NCI-H2107 (cell line): Measurements from ENCODE around the gene WFIKKN1.
"Not testable (repeated sequence)": the region's sequence is repeated elsewhere in the genome, so short reads cannot be mapped to it uniquely, and the experiment has no call there.

Experiments
- DNase-seq: peaks from one replicate; lab custom pipeline; 2025; lab: John Stamatoyannopoulos, UW

The WFIKKN1 gene

DNA sequence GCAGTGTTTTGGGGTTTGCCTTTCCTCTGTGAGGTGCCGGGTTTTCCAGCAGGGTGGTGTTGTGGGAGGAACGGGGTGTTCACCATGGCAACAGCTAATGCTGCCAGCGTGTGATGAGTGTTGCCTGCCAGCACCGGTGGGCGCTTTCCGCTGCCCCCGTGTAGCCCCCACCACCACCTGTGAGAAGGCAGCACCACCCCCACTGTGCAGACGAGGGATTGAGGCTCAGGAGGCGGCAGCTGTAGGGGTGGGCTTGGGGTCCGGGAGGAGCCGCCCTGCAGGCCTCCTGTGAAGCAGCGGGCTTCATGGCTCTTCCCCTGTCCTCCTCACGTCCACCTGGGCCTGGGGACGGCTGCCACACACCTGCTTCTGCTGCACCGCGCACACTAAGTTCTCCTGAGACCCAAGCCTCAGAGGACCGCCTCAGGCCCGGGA is 35.7 kb upstream of the WFIKKN1 start:
- no peak for DNase-seq

DNA sequence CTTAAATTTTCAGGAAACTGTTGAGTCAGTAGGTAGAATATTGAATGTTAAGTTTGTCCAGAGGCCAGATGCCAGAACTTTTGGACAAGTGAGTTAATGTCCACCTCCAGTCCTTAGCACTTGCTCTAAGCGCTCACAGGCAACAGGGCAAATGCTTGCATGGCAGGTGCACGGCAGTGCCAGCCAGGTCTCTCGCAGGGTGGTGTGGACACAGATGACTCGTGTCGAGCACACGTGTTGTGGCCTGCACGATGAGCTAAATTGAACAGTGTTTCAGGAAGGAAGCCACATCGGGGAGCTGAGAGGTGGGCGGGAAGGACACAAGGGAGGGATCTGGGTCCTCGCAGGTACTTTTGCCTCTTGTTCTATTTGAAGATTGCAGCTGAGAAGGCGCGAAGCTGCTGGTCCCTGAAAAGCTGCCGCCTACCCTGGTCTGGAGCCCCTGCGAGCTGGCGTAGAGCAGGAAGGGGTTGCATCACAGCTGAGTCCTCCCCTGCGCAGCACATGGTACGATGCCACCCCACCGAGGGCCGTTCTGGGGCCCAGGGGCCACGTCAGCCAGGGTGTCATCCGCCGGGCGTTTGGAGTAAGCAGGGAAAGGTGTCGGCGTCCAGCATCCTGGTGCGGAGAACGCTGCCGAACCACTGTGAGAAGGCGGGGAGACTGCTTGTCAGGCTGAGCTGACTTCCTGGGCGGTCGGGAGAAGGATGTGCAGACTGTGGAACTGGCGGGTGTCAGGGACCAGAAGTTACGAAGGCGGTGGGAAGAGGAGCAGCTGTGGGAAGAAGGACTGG is 34.6 kb upstream of the WFIKKN1 start:
- no peak for DNase-seq

DNA sequence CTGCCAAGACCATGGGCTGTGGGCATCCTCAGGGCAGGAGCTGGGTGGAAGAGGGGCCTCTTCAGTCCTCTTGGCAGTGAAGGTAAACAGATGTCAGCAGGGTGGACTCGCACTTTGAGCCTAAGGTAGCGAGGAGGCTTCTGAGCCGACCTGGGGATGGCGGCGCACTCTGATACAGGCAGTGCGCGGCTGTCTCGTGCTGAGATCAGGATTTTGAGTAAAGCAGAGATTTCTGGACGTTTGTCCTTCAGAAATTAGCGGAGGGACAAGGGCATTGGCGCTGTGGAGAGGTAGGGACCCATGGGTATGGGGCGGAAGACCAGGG is 34.1 kb upstream of the WFIKKN1 start:
- DNase-seq: no peak

DNA sequence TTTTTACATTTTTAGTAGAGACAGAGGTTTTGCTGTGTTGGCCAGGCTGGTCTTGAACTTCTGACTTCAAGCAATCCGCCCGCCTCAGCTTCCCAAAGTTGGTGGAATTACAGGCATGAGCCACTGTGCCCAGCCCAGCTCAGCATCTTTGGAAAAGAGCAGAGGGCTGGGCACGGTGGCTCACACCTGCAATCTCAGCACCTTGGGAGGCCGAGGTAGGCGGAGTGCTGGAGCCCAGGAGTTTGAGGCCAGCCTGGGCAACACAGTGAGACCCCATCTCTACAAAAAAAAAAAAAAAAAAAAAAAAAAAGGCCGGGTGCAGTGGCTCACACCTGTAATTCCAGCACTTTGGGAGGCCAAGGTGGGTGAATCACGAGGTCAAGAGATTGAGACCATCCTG is 33.1 kb upstream of the WFIKKN1 start:
- DNase-seq: not testable (repeated sequence)

DNA sequence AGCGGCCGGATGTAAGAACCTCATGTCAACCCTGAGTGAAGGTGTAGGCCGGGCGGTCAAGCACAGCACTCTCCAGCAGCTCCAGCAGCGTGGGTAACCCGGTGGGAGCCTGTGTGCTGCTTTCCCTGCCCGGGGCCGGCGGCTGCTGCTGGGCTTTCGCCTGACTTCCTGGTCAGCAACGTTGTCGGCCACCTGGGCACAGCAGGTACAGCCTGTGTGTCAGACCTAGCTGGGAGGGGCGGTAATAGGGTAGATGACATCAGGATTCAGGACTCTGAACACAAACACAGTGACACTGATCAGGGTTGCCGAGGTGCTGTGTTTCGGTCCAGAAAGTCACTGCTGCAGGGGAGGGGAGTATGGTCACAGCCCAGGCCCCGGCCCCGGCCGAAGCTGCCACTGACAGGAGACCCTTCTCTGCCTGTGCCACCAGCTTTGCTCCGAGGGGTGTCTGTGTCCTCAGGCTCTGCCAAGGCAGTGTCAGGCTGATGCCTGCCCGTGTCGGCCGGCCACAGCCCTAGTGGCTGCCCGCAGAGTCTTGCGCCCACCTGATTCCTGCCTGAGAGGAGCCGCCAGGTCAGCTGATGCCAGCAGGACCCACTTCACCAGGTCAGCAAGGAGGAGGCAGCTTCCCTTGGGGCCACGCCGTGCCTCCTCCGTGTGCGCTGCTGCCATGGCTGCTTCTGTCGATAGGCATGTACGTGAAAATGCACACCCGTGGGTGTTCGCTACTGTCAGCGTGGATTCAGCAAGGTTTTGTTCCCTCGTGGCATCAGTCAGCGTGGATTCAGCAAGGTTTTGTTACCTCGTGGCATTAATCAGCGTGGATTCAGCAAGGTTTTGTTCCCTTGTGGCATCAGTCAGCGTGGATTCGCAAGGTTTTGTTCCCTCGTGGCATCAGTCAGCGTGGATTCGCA is 31.7 kb upstream of the WFIKKN1 start:
- no peak for DNase-seq

DNA sequence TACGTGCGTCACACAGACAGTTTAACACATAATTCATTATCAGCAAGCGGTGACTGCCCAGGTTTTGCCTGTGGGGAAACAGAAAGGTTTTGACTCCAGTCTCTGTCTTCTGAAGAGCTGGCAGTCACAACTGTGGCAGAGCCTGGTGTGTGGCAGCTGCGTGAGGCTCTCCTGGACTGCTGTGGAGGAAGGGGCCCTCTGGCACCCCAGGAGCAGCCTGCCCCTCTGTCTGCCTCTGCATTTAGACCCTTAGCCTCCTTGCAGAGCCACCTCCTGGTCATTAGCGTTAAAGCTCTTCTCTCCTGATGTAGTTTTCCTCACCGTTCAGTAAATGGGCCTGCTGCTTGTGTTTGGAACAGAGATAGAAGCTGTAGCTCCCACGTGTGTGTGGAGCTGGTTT is 30.0 kb upstream of the WFIKKN1 start:
- DNase-seq: no peak

DNA sequence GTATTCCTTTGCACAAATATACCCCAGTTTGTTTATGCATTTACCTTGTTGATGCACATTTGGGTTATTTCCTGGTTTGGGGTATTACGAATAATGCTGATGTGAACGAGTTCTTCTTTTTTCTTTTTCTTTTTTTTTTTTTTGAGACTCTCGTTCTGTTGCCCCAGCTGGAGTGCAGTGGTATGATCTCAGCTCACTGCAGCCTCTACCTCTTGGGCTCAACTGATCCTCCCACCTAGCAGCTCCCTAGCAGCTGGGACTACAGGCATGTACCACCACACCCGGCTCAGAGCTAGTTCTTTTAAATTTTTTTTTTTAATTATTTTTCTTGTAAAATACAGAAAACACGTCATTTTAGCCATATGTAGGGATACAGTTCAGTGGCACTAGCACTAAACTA is 26.9 kb upstream of the WFIKKN1 start:
- DNase-seq: no peak

DNA sequence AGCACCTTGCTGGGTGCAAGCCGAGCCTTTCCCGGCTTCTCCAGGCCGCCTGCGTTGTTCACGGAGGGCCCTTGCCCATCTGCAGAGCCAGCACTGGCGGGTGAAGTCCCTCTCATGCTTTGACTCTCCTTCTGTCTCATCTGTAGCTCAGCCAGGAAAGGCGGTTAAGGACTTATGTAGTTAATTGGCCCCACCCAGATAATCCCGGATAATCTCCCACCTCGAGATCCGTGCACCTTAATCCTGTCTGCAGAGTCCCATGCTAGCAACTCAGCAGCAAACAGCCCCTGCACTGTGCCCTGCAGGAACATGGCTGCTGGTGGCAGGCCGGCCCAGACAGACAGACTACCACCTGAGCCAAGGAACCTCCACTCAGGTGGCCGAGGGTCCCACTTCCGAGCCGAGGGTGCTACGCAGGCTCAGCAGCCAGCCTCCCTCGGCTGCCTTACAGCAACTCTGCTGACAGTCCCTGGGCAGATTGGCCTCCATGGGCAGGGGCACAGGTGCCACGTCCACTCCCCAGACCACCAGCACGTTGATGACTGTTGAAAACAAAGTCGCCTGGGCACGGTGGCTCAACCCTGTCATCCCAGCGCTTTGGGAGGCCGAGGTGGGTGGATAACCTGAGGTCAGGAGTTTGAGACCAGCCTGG is 24.0 kb upstream of the WFIKKN1 start:
- no peak for DNase-seq

DNA sequence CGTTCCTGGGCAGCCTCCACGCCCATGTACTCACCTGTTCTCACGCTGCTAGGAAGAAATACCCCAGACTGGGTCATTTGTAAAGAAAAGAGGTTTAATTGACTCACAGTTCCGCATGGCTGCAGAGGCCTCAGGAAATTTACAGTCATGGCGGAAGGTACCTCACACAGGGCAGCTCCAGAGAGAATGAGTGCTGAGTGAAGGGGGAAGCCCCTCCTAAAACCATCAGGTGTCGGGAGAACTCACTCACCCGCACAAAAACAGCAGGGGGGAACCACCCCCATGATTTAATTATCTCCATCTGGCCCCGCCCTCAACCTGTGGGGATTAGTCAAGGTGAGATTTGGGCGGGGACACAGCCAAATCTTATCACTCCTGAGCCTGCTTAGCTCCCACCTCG is 22.8 kb upstream of the WFIKKN1 start:
- no peak for DNase-seq

DNA sequence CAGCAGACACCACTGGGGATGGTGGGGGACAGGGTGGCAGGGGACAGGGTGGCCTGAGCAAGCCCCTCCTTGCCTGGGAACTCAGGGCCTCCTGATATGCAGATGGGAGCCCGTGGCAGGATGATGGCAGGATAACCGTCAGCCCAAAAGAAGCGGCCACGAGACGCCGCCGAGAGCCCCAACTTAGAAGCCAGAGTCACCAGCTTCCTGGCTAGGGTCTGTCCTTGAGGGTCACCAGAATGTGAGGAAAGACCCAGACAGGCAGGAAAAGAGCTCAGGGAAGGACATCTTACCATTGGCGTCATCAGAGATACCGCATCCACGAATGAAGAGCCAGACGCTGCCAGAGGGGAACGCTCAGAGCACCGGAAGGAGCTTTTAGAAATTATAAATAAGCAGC is 21.5 kb upstream of the WFIKKN1 start:
- no peak for DNase-seq

DNA sequence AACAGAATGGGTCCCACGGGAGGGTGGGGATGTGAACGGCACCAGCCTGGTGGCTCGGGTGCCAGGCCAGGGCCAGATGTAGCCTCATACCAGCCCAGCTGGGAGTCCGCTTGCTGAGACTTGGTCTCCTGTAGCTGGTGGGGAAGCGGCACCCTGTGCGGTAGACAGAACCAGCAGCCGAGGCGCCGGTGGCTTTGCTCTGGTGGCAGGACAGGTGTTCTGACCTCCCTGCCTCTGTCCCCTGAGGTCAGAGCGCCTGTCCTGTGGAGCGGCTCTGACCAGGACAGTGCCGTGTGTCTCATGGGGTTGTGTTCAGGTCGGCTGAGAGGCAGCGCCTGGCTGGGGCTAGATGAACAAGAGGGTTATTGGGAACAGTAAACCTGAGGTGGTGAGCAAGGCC is 20.8 kb upstream of the WFIKKN1 start:
- no peak for DNase-seq

DNA sequence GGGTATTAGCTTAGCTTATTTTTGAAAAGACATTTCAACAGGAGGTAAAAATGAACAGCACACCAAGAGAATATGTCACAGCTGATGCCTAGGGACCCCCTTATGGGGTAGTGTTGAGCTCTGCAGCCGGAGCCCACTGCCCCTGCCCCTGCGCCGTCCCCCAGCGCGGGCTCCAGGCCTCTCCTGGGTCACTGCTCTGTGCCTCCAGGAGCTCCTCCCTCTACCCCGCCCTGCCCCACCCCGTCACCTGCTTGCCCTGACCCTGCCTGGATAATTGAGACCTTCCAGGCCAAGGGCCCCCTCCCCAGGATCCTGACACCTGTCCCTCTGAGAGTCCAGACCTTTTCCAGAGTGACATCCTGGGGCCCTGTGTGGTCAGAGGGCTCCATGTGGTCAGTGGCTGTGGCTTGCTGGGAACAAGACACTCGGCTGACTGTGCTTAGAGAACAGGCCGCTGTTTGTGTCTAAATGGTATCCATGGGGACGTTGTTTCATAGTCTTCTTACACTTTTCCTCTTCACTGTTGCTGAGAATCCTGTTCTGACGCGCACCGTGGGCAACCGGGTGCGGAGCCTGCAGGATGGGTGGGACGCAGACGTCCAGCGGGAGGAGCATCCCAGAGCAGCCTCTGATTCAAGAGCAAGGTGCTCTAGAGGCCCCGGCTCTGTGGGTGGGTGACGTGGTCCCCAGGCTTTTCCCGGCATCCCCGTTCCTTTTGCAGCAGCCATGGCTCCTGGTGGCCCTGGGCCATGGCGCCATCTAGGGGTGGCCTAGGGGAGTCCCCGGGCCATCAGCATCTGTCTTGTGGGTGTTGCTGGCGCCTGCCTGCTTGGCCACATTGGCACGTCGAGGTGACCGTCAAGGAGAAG is 20.0 kb upstream of the WFIKKN1 start:
- DNase-seq: no peak

DNA sequence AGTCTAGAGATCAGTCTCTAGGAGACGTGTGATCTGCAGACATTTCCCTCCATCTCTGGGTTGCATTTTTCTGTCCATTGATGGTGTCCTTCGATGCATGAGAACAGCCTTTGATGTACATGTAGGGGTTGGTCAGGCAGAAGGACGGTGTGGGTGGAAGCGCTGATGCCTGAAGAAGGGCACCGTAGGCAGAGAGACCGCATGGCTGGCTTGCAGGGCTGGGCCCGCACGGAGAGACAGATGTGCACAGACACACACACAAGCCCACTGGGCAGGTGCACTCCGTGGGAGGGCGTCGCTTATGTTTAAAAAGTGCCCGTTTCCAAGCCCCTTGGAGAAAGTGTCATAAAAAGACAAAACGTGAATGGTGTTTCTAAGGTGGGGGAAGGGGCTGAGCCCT is 15.7 kb upstream of the WFIKKN1 start:
- DNase-seq: no peak

DNA sequence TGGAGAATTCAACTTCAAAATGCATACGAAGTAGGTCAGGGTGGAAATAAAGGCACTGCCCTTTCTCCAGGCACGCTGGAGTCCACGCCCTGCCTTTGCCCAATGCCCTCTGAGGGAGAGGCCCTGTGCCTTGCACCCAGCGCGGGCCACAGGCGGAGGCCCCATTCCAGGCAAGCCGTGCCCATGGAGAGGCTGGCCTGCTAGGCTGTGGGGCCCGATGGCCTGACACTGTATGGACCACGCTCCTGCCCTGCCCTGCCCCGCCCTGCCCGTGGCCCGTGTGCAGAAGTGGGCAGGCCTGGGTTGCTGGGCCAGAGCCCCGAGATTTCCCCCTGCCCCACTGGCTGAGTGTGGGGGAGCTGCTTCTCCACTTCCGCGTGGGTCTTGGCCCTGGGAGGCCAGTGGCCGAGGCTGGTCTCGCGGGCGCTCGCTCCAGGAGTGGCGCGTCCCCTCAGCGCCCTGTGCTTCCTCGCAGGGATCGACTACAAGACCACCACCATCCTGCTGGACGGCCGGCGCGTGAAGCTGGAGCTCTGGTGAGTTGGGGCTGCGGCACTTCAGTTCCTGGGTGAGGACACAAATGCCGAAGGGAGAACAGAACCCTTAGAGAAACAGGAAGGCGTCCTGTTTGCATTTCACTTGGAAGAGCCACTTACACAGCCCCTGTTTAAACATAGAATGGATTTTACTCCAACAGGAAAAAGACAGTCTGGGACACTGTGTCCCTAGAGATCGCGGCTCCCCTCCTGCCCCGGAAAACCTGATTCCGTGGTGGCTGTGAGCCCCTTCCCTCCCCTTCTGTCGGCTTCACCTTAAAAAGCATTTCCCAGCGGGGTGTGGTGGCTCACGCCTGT is 13.8 kb upstream of the WFIKKN1 start:
- DNase-seq: no peak

DNA sequence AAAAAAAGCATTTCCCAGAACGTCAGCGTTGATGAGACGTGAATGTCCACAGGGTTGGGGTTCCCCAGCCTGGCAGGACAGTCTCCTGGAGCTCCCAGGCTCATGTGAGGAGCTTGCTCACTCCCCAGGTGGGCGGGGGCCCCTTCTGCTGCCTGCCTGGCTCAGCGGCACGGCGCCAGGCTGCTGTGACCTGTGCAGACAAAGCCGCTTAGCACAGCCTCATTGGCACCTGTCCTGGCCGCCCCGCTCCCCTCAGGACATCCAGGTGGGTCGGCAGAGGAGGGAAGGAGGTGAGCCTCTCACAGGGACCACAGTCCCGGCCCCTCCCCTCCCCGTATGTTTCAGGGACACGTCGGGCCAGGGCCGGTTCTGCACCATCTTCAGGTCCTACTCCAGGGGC is 12.9 kb upstream of the WFIKKN1 start:
- no peak for DNase-seq

DNA sequence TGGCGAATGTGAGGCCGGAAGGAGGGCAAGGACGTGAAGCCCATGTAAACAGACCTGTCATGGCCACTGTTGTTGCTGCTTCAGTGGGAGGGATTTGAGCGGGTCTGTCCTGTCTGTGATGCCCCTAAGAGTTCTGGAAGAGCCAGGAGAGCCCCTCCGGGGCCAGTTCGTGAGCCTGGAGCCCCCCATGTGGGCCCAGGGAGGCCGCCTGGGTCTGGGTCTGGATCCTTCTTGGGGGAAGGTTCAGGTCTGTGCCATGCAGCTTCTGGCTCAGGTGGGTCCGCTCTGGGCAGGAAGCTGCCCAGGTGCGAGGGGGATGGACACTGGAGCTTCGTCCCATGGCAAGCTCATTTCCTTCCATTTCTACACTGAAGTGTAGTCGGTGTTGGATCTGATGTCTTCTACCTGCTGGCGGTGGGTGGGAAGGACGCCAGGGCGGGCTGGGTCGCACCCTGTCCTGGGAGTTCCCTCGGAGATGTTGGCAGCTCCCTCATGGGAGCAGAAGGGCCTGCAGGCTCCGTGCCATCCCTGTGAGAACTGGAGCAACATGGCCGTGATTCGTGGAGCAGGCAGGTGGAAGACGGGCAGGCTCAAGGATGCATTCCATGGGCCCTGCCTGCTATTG is 11.2 kb upstream of the WFIKKN1 start:
- no peak for DNase-seq

DNA sequence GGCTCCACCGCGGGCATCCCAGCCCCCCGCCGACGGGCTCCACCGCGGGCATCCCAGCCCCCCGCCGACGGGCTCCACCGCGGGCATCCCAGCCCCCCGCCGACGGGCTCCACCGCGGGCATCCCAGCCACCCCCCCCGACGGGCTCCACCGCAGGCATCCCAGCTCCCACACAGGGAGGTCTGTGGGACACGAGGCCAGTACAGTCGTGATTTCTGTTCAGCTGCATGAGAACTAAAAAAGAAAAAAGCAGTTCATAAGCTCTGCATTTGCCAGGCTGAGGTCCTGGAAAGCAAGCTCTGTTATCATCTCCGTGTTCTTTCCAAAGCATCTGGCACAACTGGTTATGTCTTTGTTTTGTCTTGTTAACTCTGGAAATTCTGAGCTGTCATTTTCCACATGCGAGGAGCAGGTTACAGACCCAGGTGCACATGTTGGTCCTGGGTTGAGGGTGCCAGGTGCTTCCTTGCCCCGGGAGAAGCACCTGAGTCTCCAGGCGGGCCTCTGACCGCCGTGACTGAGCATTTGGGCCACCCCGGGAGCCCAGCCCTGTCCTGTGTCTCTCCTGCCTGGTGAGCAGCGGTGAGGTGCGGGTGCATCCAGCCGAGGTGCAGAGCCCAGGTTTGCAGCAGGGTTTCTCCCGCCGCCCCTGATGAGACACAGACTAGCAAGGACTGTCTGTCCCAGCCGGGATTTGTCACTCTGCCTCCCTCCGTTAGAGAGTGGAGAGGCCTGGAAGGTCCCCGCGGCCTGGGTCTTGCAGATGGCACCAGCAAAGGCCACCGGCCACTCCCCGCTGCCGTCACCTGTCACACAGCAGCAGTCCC is 9.9 kb upstream of the WFIKKN1 start:
- no peak for DNase-seq

DNA sequence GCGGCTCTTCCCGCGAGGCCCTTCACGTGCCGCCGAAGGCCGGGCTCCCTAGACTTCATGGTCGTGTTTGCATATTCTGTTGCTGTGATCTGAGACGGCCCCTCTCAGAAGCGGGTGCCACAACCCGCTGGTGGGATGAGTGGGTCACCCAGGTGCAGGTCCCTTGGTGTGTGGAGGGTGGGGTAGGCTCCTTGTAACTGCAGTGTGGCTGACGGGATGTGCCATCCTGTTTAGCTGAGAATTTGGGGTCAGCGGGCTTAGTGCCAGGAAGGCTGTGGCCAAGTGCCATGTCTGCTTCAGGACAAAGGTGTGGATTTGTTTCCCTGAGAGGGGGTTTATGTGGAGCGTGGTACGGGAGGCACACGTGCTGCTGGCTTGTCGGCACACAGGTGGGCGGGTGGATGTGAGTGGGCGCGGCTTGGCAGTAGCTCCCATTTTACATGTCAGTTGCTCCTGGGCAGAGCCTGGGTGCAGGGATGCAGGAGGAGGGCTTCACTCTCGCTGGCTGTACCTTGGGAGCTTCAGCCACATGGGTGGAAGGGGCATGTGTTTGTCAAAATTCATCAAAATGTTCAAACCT is 9.2 kb upstream of the WFIKKN1 start:
- no peak for DNase-seq

DNA sequence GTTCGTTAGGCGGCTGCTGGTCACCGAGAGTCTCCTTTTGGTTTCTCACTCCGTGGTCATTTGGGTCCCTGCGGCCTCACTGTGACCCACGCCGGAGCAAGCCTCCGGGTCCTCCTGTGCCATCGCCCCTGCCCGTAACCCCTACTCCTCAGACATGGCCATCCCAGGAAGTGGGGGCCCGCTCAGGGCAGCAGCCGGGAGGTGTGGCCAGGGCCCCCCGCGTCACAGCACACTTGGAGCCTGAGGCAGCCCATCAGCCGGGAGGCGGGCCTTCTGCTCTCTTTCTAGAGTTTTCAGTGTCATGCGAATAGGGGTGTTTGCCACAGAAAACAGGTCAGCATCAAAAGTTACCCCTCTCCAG is 7.9 kb upstream of the WFIKKN1 start:
- no peak for DNase-seq
